Measurements from ENCODE around the gene MEN1.

GRCh38 chr11:64833509-64833908 is 23.2 kb upstream of the MEN1 start:
- no peak for TF ChIP-seq EZH2phosphoT487 (IDR thresholded peaks at IDR 0.05; ENCODE audit: insufficient read depth, low read depth)
- TF ChIP-seq EZH2 (IDR thresholded peaks at IDR 0.05; ENCODE audit: insufficient read depth, poor library complexity, severe bottlenecking) = no peak
